Skin epidermis (tissue), 12 donors: ENCODE data around the gene MYO1E.
"Not testable (repeated sequence)": the region's sequence is repeated elsewhere in the genome, so short reads cannot be mapped to it uniquely, and the experiment has no call there.

Experiments
- H3K27ac ChIP-seq, 21 experiments: fragments of 200-600 bp; sonication (generic) in 11 of 21; one replicate each; pipeline ENCODE4 v1.5.0; 2020; ENCODE audit warnings: mild to moderate bottlenecking in 3 of 21, inconsistent platforms in 2 of 21, moderate library complexity in 2 of 21
- H3K4me3 ChIP-seq, 7 experiments: fragments of 200-600 bp; sonication (generic) in 2 of 7; one replicate each; pipeline ENCODE4 v1.5.0; 2020; ENCODE audit warnings: inconsistent platforms in 2 of 7, mild to moderate bottlenecking in 2 of 7, moderate library complexity in 1 of 7

MYO1E gene

GRCh38 chr15:59300618-59301139, 72.0 kb downstream of the MYO1E start:
- peak overlapping the region in 18 of 21 experiments; percentile 21 to 80 (median 64) for H3K27ac ChIP-seq
- H3K4me3 ChIP-seq, result no peak overlapping the region

- H3K4me3 ChIP-seq, result no peak overlapping the region
Observed at GRCh38 chr15:59299929-59300617, 72.6 kb downstream of the MYO1E start.

GRCh38 chr15:59298854-59299250, 73.8 kb downstream of the MYO1E start:
- Histone ChIP-seq H3K27ac (peak overlapping the region in 8 of 21 experiments; percentile 15 to 79 (median 52)), H3K4me3 (no peak overlapping the region)

More at GRCh38 chr15:59299929-59300617, 72.6 kb downstream of the MYO1E start:
- H3K27ac ChIP-seq, result peak overlapping the region in 17 of 21 experiments; percentile 5 to 80 (median 66)

DNA sequence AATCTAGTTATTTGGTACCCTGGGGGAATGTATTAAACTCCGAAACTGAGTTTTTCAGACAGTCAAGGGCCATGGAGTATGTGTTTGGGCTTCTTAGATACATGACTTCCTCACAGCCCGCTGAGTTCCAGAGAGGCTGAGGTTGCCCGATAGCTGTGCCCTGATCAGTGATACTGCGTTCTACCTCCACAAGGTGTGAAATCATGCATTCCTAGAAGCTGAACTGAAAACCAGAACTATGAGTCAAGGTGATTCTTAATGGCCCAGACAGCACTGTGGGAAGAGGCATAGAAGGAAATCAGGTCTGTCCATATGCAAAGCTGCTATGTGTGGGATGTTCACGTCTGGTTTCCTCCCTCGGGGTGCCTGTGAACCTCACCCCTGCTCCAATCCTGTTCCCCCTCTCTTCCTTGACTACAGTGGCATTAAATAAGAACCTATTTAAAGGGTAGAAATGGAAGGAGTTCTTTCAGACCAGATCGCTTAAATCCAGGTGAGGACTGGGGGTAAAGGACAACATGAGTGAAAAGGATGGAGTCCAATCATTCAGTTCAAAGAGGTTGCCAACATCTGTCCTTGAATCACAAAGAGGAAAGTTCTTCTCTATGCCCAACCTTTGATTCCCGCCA, 74.3 kb downstream of the MYO1E start:
- Histone ChIP-seq H3K27ac (peak overlapping the region in 9 of 21 experiments; percentile 12 to 79 (median 45)), H3K4me3 (no peak overlapping the region)

DNA sequence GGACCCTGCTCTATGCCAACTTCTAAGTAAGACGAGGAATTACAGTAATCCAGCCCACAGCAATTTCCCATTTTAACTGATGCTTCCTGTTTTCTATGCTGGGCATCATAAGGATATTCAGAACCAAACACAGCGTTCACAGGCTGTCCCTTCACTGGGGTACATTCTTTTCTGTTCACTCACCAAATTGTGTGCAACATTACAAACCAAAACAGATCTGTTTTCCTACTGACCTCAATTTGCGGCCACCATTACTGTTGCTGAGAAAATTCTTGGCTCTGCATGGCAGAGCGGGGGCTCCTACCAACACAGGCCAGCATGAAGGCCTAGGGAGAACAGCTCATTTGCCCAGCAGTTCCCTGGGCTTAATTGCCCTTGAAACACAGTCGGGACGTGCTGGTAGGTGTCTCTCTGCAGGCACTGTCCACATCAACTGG, 76.5 kb downstream of the MYO1E start:
- H3K4me3 ChIP-seq, result no peak overlapping the region
- H3K27ac ChIP-seq, result peak overlapping the region in 18 of 21 experiments; percentile 6 to 90 (median 70)

DNA sequence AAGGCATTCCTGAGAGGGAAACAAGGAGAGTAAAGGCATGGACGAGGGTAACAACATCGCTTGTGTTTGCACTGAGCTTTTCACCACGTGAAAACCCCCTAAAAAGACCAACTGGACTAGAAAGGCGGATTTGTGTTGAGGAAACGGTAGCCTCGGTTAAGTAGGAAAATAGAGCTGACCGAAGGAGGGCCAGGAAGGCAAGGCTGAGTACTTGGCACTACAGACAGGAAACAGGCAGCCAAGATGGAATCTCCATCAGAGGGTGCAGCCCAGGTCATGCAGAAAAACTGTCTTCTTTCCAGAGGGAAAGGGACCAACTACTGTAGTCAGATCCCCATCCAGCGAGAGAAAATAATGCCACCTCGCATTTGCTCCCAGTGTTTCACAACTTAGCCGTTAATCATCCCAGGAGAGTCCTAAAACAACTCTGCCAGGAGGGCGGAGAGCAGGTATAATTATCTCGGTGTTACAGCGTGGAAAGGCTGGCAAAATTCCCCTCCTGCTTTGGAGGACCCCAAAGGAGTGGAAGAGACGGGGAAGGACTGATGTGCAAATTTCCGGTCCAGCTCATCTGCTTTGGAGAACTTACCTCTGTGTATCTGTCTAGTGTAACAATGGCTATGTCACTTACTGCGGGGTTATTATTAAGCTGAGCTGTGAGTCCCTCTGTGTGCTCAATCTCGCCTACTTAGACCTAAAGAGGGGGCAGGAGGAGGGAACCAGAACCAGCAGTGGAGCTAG, 77.2 kb downstream of the MYO1E start:
- no peak overlapping the region for H3K4me3 ChIP-seq
- peak overlapping the region in 20 of 21 experiments; percentile 0 to 90 (median 70) for H3K27ac ChIP-seq

DNA sequence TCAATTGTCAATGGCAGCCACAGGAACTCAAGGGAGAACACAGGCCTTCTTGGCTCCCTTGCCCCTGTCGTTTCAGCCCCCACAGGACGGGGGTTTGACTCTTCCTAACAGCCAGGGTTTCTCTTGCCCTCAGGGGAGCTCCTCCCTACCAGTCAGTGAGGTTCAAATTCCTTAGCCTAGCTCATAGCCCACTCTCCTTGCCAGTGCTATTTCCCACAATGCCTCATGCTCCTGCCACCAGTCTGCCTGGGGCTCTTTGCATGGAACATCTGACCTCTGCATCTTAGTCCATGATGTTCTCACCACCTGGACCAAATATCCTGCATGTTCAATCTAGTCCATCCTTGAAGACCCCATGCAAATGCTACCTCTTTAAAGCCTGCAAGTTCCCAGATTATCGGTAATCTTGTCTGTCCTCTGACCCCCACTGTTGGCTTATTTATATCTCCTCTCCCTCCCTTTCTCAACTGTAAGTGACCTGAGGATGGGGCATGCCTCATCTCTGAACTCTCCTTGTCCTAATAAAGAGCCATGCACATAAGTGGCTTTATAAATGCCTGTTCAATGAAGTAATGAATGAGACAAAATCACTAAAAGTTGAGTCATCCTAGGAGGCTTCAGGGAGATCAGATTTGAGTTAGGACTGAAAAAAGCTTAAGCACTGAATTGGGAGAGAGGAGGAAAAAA, 78.0 kb downstream of the MYO1E start:
- H3K27ac ChIP-seq, result peak overlapping the region in 19 of 21 experiments; percentile 0 to 90 (median 70)

DNA sequence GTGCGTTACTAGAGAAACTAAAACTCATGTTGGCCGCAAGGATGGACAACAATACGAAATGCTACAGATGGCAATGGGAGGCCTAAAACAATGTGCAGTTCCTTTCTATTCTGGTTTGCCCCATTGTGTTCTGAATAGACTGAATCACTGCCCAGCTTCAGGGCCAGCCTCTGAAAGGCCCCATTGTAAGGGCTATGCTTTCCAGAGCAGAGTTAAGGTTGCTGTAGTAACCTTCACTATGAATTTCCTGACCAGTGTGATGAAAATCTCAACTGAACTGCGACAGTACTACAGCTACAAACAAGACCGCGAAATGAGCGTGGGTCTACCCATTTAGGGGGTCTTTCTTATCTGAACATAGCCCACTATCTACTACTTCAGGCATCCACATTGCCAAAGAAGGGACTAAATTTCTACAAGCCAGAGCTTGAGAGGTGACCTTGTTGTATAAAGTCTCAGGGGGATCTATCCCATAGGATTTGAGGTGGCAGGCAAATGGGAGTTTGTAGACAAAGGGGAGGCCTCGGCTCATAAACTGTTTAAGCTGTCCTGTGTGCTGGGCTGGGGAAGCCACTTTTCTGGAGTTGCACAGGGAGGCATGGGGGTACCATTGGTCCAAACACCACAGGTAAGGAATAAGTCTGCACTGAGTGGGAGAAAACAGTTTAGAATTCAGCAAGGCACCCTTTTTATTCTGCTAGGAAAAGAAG, 80.1 kb downstream of the MYO1E start:
- Histone ChIP-seq H3K27ac (peak overlapping the region in 7 of 21 experiments; percentile 1 to 90 (median 13)), H3K4me3 (no peak overlapping the region)

More for the DNA sequence above, 78.0 kb downstream of the MYO1E start:
- H3K4me3 ChIP-seq, result no peak overlapping the region

DNA sequence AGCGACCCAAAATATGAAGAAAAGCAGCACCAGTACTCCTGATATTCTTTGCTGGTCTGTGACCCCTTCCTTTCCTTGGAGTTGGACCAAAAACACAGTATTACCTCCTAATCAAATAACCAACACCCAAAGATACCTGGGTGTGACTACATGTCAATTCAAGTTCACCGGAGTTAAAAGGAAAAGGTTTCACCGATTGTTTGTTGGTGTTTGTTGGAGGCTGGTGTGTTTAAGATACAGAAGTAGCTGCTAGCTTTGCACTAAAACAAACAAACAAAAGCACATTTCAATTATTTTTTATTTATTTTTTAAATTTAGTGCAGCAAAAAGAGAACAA, 81.5 kb downstream of the MYO1E start:
- no peak overlapping the region for H3K4me3 ChIP-seq
- H3K27ac ChIP-seq, result peak overlapping the region in 1 of 21 experiments; percentile 23

- H3K4me3 ChIP-seq, result no peak overlapping the region
Observed at GRCh38 chr15:59290295-59291212, 82.1 kb downstream of the MYO1E start.

GRCh38 chr15:59289574-59289973, 83.1 kb downstream of the MYO1E start:
- no peak overlapping the region for H3K27ac ChIP-seq
- H3K4me3 ChIP-seq, result no peak overlapping the region

More at GRCh38 chr15:59290295-59291212, 82.1 kb downstream of the MYO1E start:
- H3K27ac ChIP-seq, result peak overlapping the region in 2 of 21 experiments; percentile 8 to 23

DNA sequence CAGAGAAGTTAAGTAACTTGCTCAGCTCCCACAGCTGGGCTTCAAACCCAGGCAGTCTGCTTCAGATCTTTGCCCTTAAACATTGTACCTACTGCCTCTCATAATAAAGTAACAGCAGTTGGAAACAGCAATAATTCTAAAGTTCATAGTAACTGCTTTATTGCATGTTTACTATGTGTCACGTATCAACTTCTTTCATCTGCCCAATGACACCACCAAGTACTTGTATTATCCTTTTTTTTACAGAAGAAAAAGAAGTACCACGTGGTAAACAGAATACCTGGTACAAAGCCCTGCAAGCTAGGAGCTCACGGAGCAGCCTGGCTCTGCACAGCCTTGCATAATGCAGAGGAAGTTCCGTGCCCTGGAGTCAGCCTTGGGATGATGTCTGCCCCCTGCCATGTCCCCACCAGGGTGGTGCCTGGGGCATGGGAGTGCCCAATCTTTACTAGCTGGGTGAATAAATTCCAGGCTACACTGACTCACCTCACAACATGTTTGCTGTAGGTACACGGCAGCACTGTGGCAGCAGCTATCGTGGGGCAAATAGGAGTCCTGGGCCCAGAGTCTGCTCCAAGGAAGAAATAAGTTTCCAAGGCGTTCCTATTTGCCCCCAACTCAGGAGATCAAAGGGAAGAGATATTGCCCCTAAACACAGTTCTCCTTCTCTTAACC, 88.8 kb downstream of the MYO1E start:
- no peak overlapping the region for H3K4me3 ChIP-seq
- peak overlapping the region in 2 of 21 experiments; percentile 10 to 28 for H3K27ac ChIP-seq

- Histone ChIP-seq H3K4me3 (no peak overlapping the region), H3K27ac (no peak overlapping the region)
Observed at GRCh38 chr15:59282515-59283337, 89.9 kb downstream of the MYO1E start.

DNA sequence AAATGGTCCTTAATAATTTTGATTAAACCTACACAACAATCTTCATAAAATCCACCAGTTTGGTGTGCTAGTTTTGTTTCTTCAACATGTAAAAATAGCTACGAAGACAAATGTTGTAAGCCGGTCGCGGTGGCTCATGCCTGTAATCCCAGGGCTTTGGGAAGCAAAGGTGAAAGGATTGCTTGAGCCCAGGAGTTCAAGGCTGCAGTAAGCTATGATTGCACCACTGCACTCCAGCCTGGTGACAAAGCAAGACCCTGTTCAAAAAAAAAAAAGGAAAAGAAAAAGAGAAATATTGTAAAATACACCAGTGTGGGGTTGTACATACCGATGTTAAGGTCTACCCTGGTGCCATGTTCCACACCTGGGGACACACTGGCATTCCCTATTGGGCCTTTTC, 91.0 kb downstream of the MYO1E start:
- H3K4me3 ChIP-seq, result no peak overlapping the region
- H3K27ac ChIP-seq, result no peak overlapping the region

DNA sequence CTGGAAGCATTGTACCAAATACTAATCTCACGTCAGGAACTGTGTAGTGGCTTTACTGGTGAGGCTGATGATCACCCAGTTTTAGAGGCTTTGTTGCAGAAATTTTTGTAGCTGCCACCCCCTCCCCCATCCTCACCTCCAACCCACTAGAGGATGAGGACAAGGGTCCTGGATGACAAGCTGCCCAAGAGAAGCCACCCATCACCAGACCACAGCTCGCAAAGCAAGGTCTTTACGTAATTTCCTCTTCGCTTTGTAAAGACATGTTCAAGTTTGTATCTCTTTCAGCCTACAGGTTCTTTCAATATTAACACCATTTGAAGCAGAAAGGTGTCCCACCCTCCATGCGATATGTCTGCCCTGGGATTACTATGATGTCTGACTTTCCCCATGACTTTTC, 91.8 kb downstream of the MYO1E start:
- Histone ChIP-seq H3K4me3 (no peak overlapping the region), H3K27ac (no peak overlapping the region)

DNA sequence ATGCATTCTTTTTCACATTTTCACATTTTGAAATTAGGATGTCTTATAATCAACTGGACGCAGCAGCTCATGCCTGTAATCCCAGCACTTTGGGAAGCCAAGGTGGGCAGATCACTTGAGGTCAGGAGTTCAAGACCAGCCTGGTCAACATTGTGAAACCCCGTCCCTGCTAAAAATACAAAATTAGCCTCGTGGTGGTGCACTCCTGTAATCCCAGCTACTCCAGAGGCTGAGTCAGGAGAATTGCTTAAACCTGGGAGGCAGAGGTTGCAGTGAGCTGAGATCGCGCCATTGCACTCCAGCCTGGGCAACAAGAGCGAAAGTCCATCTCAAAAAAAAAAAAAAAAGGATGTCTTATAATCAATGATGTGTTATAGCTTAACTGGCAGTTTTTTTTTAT, 92.4 kb downstream of the MYO1E start:
- H3K27ac ChIP-seq, H3K4me3 ChIP-seq: not testable (repeated sequence)

DNA sequence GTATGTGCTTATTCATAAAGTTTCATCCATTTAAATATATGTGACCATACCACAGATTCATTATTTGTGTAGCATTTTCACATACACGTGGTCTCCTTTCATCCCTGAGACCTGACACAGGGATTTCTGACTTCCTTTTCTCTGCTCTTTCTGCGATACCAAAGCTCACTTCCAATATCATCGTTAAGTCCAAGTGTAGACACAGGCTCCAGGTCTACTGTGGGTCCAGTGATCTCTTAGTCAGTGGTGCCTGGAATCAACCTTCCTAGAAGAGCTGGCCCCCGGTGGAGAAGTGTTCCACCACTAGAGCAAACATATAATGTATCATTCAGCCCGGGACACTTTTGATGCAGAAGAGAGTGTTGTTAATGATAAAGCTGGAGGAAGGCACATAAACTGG, 93.6 kb downstream of the MYO1E start:
- Histone ChIP-seq H3K4me3 (no peak overlapping the region), H3K27ac (no peak overlapping the region)
